Muscle layer of duodenum (tissue), 2 donors: ENCODE data around the gene NUP37.
A peak's percentile ranks its signal among the peaks of the same experiment; 100 is the strongest.

Experiments
- H3K27ac ChIP-seq: one replicate; pipeline ENCODE4 v1.7.0; 2013; ENCODE audit warnings: mild to moderate bottlenecking, low read length
- H3K27me3 ChIP-seq: one replicate; pipeline ENCODE4 v1.7.0; 2013; ENCODE audit warnings: low read depth, mild to moderate bottlenecking, control low read depth, low read length
- H3K36me3 ChIP-seq, 2 donors: one replicate each; pipeline ENCODE4 v1.7.0; 2013; ENCODE audit warnings: low read length in 2 of 2, control low read depth in 1 of 2, mild to moderate bottlenecking in 1 of 2; ENCODE audit not compliant: insufficient read depth in 2 of 2, control insufficient read depth in 1 of 2
- H3K4me1 ChIP-seq, 2 donors: one replicate each; pipeline ENCODE4 v1.7.0; 2013; ENCODE audit warnings: low read length in 2 of 2, mild to moderate bottlenecking in 2 of 2, control low read depth in 1 of 2, moderate library complexity in 1 of 2; ENCODE audit not compliant: insufficient read depth in 2 of 2, control insufficient read depth in 1 of 2
- H3K4me3 ChIP-seq, 2 donors: one replicate each; pipeline ENCODE4 v1.7.0; 2013; ENCODE audit warnings: low read length in 2 of 2, low read depth in 1 of 2, mild to moderate bottlenecking in 1 of 2
- H3K9me3 ChIP-seq, 2 donors: one replicate each; pipeline ENCODE4 v1.7.0; 2013; ENCODE audit warnings: low read length in 2 of 2, control low read depth in 1 of 2, mild to moderate bottlenecking in 1 of 2; ENCODE audit not compliant: control insufficient read depth in 1 of 2
- donor health status: healthy.

NUP37 gene

DNA sequence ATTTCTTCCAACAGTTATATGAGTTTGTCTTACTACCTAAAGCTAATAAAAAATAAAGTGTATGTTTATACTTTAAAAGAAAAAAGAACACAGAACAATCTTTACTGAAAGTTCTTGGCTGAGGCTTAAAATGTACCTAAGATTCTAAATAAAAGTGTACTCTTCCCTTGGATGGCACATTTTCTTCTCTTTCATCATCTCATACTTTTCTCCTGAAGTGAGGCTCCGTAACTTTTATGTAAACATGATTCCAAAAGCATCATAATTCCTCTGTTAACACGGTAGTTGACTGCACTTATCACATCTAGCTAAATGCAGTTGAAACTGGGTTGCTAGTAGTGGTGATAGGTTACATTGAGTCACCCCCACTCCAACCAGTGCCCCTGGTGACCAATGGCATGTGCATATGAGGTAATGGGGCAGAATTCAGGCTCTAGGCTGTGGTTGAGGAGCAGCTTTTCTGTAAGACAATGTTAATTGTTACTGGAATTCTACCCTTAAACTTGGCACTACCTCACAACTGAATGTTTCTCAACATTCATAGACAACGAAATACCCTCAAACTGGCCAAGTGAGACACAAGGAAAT, 96.5 kb downstream of the NUP37 start:
- Histone ChIP-seq H3K4me3 (no peak overlapping the region), H3K27ac (peak overlapping the region; percentile 16), H3K4me1 (peaks cover 0 to 18% of the 10 kb centered on the region in 2 donors)

More for the DNA sequence above, 96.5 kb downstream of the NUP37 start:
- Histone ChIP-seq H3K36me3 (no peaks in the 10 kb centered on the region), H3K27me3 (no peaks in the 10 kb centered on the region), H3K9me3 (no peaks in the 10 kb centered on the region)
